GM19351 (cell line): ENCODE results near the gene FCF1.

Source experiments
- ATAC-seq: cut with Tn5 transposase; IDR thresholded peaks from one replicate; pipeline ENCODE4 v1.9.1; 2021; ENCODE audit warnings: mild to moderate bottlenecking, moderate library complexity; ENCODE audit not compliant: unreplicated experiment

FCF1 gene

GRCh38 chr14:74762917-74763802 is 50.2 kb downstream of the FCF1 start, which contains the start of gene YLPM1:
Gene YLPM1, plus strand, starts transcription at chr14:74763316. Its CDS starts 174 bp downstream, at chr14:74763490.
- peak; percentile 95 for ATAC-seq

GRCh38 chr14:74763803-74764531 is 51.0 kb downstream of the FCF1 start:
- no peak for ATAC-seq

GRCh38 chr14:74765721-74766120 is 52.8 kb downstream of the FCF1 start:
- no peak for ATAC-seq

- no peak for ATAC-seq
These were observed 58.5 kb downstream of the FCF1 start for GRCh38 chr14:74771399-74771798.

GRCh38 chr14:74784634-74785033 is 71.7 kb downstream of the FCF1 start:
- no peak for ATAC-seq

GRCh38 chr14:74785056-74785613 is 72.2 kb downstream of the FCF1 start:
- ATAC-seq = no peak

GRCh38 chr14:74786796-74787315 is 73.9 kb downstream of the FCF1 start:
- no peak for ATAC-seq
